HL-60 (cell line): ENCODE measurements around the gene CLASP2.

Experiments
- GABPA ChIP-seq: IDR thresholded peaks from 2 replicates; pipeline ENCODE4 v1.6.1; 2012; ENCODE audit warnings: low read depth
- POLR2AphosphoS5 ChIP-seq: IDR thresholded peaks from 2 replicates; pipeline ENCODE4 v1.6.1; 2012; ENCODE audit warnings: low read depth
- SPI1 ChIP-seq: IDR thresholded peaks from 2 replicates; pipeline ENCODE4 v1.6.1; 2012; ENCODE audit warnings: low read depth, mild to moderate bottlenecking, borderline replicate concordance
- TF ChIP-seq, protein P1 (sequence below): IDR thresholded peaks from one replicate; pipeline ENCODE4 v1.5.1; 2011; ENCODE audit warnings: low read length, control low read depth, inconsistent platforms; ENCODE audit not compliant: insufficient read depth
- TF ChIP-seq, protein P2 (sequence below): IDR thresholded peaks from 2 replicates; pipeline ENCODE4 v1.6.1; 2012; ENCODE audit warnings: low read depth; ENCODE audit not compliant: insufficient replicate concordance

DNA sequence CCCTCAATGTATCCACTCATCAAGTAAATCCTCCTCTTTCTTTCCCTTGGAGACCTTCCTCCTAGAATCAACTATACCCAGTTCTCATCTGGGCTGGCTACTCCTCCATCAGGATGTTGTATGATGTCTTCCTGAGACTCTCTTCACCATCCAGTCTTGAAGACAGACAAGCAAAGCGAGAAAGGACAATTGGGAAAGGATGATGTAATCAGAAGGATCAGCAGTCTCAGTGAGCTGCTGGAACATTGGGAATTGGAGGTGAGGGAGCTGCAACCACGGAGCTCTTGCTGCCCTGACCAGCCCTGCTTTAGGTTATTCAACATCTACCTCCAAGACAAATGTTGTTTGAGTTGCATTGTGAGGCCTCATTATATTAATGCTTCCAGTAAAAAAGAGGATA is 229.8 kb downstream of the CLASP2 start:
- TF ChIP-seq GABPA = no peak
- TF ChIP-seq, protein P1, sequence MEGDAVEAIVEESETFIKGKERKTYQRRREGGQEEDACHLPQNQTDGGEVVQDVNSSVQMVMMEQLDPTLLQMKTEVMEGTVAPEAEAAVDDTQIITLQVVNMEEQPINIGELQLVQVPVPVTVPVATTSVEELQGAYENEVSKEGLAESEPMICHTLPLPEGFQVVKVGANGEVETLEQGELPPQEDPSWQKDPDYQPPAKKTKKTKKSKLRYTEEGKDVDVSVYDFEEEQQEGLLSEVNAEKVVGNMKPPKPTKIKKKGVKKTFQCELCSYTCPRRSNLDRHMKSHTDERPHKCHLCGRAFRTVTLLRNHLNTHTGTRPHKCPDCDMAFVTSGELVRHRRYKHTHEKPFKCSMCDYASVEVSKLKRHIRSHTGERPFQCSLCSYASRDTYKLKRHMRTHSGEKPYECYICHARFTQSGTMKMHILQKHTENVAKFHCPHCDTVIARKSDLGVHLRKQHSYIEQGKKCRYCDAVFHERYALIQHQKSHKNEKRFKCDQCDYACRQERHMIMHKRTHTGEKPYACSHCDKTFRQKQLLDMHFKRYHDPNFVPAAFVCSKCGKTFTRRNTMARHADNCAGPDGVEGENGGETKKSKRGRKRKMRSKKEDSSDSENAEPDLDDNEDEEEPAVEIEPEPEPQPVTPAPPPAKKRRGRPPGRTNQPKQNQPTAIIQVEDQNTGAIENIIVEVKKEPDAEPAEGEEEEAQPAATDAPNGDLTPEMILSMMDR = no peak
- no peak for TF ChIP-seq POLR2AphosphoS5
- TF ChIP-seq, protein P2, sequence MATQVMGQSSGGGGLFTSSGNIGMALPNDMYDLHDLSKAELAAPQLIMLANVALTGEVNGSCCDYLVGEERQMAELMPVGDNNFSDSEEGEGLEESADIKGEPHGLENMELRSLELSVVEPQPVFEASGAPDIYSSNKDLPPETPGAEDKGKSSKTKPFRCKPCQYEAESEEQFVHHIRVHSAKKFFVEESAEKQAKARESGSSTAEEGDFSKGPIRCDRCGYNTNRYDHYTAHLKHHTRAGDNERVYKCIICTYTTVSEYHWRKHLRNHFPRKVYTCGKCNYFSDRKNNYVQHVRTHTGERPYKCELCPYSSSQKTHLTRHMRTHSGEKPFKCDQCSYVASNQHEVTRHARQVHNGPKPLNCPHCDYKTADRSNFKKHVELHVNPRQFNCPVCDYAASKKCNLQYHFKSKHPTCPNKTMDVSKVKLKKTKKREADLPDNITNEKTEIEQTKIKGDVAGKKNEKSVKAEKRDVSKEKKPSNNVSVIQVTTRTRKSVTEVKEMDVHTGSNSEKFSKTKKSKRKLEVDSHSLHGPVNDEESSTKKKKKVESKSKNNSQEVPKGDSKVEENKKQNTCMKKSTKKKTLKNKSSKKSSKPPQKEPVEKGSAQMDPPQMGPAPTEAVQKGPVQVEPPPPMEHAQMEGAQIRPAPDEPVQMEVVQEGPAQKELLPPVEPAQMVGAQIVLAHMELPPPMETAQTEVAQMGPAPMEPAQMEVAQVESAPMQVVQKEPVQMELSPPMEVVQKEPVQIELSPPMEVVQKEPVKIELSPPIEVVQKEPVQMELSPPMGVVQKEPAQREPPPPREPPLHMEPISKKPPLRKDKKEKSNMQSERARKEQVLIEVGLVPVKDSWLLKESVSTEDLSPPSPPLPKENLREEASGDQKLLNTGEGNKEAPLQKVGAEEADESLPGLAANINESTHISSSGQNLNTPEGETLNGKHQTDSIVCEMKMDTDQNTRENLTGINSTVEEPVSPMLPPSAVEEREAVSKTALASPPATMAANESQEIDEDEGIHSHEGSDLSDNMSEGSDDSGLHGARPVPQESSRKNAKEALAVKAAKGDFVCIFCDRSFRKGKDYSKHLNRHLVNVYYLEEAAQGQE = no peak
- no peak for TF ChIP-seq SPI1
